Thoracic aorta (tissue), 2 donors: Measurements from ENCODE around the gene BAG5. TPM values are rescaled to one million over a fixed set of nuclear protein-coding genes. Genes with fewer than 3 reads are reported as not detected.

Experiments used
- ATAC-seq: fragments of 150-250 bp; one replicate; pipeline ENCODE4 v1.8.0; 2017; ENCODE audit warnings: low read depth; ENCODE audit not compliant: insufficient number of reproducible peaks, low FRiP score
- DNase-seq: peaks from one replicate; pipeline ENCODE4 v3.0.0-alpha.2; 2020; ENCODE audit warnings: low spot score
- H3K27ac ChIP-seq, 2 donors: fragments of 200-600 bp; sonication (generic); 1 replicate in 1 of 2; 2 replicates in 1 of 2; pipeline ENCODE4 v1.5.1; 2016; ENCODE audit warnings: mild to moderate bottlenecking in 2 of 2, moderate library complexity in 2 of 2
- H3K27me3 ChIP-seq: fragments of 200-600 bp; sonication (generic); replicated peaks from 2 replicates; pipeline ENCODE4 v1.6.0; 2016; ENCODE audit warnings: mild to moderate bottlenecking; ENCODE audit not compliant: insufficient read depth
- H3K36me3 ChIP-seq: fragments of 200-600 bp; sonication (generic); one replicate; pipeline ENCODE4 v1.5.1; 2016
- H3K4me1 ChIP-seq, 2 donors: fragments of 200-600 bp; sonication (generic); 1 replicate in 1 of 2; 2 replicates in 1 of 2; pipeline versions ENCODE4 v1.5.1 to v1.6.0; 2016; ENCODE audit warnings: low read depth in 2 of 2, mild to moderate bottlenecking in 1 of 2; ENCODE audit not compliant: control insufficient read depth in 1 of 2
- H3K4me3 ChIP-seq: fragments of 200-600 bp; sonication (generic); 2 replicates; pipeline ENCODE4 v1.5.1; 2016; ENCODE audit warnings: mild to moderate bottlenecking
- H3K9me3 ChIP-seq: fragments of 200-600 bp; sonication (generic); 2 replicates; pipeline ENCODE4 v1.5.1; 2016
- total RNA-seq, 2 donors: library from RNA; depleted of rRNA; stranded (reverse); fragments of >200 nt; gene quantifications; one replicate each; pipeline versions ENCODE4 v1.1.0 to v1.2.3, GENCODE V29; 2016
- TF ChIP-seq, protein P1 (sequence below): fragments of 200-600 bp; sonication (generic); IDR thresholded peaks from one replicate; pipeline ENCODE4 v1.5.1; 2019; ENCODE audit warnings: antibody characterized with exemption

BAG5 gene
- total RNA-seq, 2 donors from 2014 or later = 21.0 to 34.9 TPM

DNA sequence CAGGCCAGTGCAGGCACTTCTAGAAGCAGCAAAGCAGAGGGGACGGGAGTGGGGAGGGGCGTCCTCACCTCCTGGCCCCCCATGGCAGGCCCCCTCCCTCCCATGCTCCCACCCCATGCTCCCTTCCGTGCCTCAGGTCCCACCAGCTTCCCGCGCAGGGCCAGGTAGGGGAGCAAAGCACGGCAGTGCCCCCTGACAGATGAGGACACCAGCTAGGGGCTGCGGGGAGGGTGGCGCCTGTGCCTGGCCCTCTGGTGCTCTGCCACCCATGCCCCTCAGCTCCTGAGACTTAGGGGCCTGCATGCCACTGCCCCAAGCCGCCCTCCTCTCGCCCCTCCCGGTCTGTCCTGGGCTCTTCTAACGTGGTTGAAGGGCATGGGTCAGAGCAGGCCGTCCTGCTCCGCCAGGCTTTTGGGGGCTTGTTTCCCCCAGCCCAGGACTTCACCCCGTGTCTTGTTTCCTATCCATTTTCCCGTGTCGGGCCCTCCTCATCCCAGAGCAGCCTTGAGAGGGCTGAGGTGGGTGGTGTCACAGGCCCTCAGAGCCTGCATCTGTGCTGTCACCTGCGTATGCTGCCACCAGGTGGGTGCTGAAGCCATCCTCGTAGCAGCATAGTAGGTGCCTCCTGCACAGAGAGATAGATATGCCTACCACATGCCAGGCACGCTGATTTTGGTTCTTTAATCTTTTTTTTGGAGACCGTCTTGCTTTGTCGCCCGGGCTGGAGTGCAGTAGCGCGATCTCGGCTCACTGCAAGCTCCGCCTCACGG lies 23.2 kb downstream of the BAG5 start:
- no peaks in the 10 kb centered on the region for H3K36me3 ChIP-seq
- DNase-seq (no peak), ATAC-seq (no peak)
- TF ChIP-seq, protein P1, sequence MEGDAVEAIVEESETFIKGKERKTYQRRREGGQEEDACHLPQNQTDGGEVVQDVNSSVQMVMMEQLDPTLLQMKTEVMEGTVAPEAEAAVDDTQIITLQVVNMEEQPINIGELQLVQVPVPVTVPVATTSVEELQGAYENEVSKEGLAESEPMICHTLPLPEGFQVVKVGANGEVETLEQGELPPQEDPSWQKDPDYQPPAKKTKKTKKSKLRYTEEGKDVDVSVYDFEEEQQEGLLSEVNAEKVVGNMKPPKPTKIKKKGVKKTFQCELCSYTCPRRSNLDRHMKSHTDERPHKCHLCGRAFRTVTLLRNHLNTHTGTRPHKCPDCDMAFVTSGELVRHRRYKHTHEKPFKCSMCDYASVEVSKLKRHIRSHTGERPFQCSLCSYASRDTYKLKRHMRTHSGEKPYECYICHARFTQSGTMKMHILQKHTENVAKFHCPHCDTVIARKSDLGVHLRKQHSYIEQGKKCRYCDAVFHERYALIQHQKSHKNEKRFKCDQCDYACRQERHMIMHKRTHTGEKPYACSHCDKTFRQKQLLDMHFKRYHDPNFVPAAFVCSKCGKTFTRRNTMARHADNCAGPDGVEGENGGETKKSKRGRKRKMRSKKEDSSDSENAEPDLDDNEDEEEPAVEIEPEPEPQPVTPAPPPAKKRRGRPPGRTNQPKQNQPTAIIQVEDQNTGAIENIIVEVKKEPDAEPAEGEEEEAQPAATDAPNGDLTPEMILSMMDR = no peak
- no peaks in the 10 kb centered on the region for H3K9me3 ChIP-seq
- no peaks in the 10 kb centered on the region for H3K27me3 ChIP-seq
- H3K4me1 ChIP-seq = peaks cover 48 to 66% of the 10 kb centered on the region in 2 donors
- peak overlapping the region; percentile 63 to 71 for H3K27ac ChIP-seq
- no peak overlapping the region for H3K4me3 ChIP-seq

DNA sequence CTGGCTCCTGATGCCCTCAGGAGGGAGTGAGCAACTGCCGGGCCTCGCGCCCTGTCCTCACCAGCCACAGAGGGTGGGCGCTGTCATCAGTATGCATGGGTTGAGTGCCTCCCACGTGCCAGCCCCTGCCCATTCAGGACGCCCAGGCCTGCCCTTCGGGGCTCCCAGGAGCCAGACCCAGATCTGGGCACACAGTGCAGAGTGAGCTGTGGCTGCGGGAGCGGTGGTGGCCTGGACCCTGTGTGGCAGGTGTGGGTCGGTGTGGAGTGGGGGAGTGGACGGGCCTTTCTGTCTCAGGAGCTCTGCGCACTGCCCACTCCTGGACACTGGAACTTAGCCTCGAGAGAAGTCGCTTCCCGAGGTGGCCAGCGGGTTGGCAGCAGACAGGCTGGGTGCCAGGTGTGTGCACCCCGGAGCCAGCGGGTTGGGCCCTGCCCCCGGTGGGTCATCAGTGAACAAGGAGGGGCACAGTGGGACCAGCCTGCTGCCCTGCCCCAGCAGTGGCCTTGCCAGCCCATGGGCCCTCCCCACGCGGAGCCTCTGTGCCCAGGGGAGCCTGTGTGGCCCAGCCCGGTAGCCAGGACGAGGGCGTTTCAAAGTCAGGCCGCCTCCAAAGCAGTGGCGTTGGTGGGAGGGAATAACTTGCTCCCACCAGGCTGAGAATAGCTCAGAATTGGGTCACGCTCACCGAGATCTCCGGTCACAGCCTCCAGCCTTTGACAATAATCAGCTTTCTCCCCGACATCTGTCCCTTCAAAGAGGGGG lies 24.0 kb downstream of the BAG5 start:
- peaks cover 42 to 66% of the 10 kb centered on the region in 2 donors for H3K4me1 ChIP-seq

DNA sequence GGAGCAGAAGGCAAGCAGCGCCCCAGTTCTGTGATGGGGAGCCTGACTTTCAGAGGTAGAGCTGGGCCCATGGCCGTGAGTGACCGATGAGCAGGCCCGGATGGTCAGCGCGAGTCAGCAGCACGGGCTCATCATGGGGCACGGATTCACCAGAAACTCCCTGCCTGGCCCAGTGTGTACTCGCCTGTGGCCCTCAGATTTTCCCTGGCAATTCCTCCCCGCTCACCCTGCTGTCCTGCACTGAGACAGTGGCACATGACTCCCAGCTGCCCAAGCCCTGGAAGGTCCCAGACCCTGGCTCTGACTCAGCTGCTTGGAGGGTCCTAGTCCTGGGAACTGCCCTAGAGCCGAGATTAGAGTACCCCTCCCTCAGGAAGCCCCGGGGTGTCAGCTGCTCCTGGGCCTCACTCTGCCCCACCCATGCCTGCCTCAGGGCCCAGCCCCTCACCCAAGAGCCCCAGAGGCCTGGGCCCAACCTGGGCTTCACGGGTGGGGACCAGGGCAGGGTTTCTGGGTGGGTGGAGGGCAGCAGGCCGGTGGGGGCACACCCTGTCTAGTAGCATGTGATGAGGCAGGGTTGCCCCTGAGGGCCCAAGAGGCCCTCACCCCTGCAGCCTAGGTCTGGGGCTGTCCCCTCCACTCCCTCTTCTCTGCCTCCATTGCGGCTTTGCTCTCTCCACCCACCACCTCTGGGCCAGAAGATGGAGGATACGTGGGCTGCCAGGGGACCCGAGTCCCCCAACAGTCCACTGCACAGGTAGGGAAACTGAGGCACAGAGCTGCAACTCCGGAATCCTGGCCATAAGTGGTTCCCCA lies 25.1 kb downstream of the BAG5 start:
- H3K9me3 ChIP-seq = no peaks in the 10 kb centered on the region
- peaks cover 3% of the 10 kb centered on the region for H3K36me3 ChIP-seq
- H3K27ac ChIP-seq = no peak overlapping the region
- no peak overlapping the region for H3K4me3 ChIP-seq
- no peak for DNase-seq
- ATAC-seq = no peak
- H3K27me3 ChIP-seq = no peaks in the 10 kb centered on the region
- H3K4me1 ChIP-seq = peaks cover 36 to 66% of the 10 kb centered on the region in 2 donors
- TF ChIP-seq, protein P1 = no peak

More for the DNA sequence above, 24.0 kb downstream of the BAG5 start:
- no peak for DNase-seq
- H3K27me3 ChIP-seq = no peaks in the 10 kb centered on the region
- peak overlapping the region; percentile 63 to 71 for H3K27ac ChIP-seq
- H3K9me3 ChIP-seq = no peaks in the 10 kb centered on the region
- ATAC-seq = peak; percentile 42
- TF ChIP-seq, protein P1 = no peak
- peaks cover 3% of the 10 kb centered on the region for H3K36me3 ChIP-seq
- no peak overlapping the region for H3K4me3 ChIP-seq

DNA sequence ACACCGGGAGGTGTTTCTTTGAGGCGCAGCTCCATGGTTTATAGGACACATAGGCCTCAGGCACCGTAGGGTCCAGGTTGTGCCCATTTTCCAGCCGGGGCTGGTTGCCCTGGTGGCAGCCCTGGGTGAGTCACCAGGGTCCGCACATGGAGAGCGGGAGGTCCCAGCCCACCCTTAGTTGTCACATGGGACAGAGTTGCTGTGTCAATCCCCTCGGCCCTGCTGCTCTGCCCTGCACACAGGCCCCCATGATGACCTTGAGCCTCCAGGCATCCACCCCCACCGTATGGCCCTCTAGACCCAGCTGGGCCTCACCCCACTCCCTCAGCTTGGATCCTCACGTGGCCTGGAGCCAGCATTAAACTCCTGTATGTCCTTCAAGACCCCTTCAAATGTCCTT lies 25.8 kb downstream of the BAG5 start:
- DNase-seq = no peak

More for the DNA sequence above, 25.8 kb downstream of the BAG5 start:
- peaks cover 3% of the 10 kb centered on the region for H3K36me3 ChIP-seq
- H3K27ac ChIP-seq = no peak overlapping the region
- H3K4me3 ChIP-seq = no peak overlapping the region
- H3K4me1 ChIP-seq = peaks cover 29 to 62% of the 10 kb centered on the region in 2 donors
- no peak for ATAC-seq
- H3K27me3 ChIP-seq = no peaks in the 10 kb centered on the region
- TF ChIP-seq, protein P1 = no peak
- H3K9me3 ChIP-seq = no peaks in the 10 kb centered on the region
